Thoracic aorta (tissue), 2 donors: ENCODE measurements around the gene C1orf122. TPM values are rescaled to one million over a fixed set of nuclear protein-coding genes. Genes with fewer than 3 reads are reported as not detected.

Experiments
- ATAC-seq: fragments of 150-250 bp; one replicate; pipeline ENCODE4 v1.8.0; 2017; ENCODE audit warnings: low read depth; ENCODE audit not compliant: insufficient number of reproducible peaks, low FRiP score
- DNase-seq: peaks from one replicate; pipeline ENCODE4 v3.0.0-alpha.2; 2020; ENCODE audit warnings: low spot score
- H3K27ac ChIP-seq, 2 donors: fragments of 200-600 bp; sonication (generic); 1 replicate in 1 of 2; 2 replicates in 1 of 2; pipeline ENCODE4 v1.5.1; 2016; ENCODE audit warnings: mild to moderate bottlenecking in 2 of 2, moderate library complexity in 2 of 2
- H3K27me3 ChIP-seq: fragments of 200-600 bp; sonication (generic); replicated peaks from 2 replicates; pipeline ENCODE4 v1.6.0; 2016; ENCODE audit warnings: mild to moderate bottlenecking; ENCODE audit not compliant: insufficient read depth
- H3K36me3 ChIP-seq: fragments of 200-600 bp; sonication (generic); one replicate; pipeline ENCODE4 v1.5.1; 2016
- H3K4me1 ChIP-seq, 2 donors: fragments of 200-600 bp; sonication (generic); 1 replicate in 1 of 2; 2 replicates in 1 of 2; pipeline versions ENCODE4 v1.5.1 to v1.6.0; 2016; ENCODE audit warnings: low read depth in 2 of 2, mild to moderate bottlenecking in 1 of 2; ENCODE audit not compliant: control insufficient read depth in 1 of 2
- H3K4me3 ChIP-seq: fragments of 200-600 bp; sonication (generic); 2 replicates; pipeline ENCODE4 v1.5.1; 2016; ENCODE audit warnings: mild to moderate bottlenecking
- H3K9me3 ChIP-seq: fragments of 200-600 bp; sonication (generic); 2 replicates; pipeline ENCODE4 v1.5.1; 2016
- total RNA-seq, 2 donors: library from RNA; depleted of rRNA; stranded (reverse); fragments of >200 nt; gene quantifications; one replicate each; pipeline versions ENCODE4 v1.1.0 to v1.2.3, GENCODE V29; 2016
- TF ChIP-seq, protein P1 (sequence below): fragments of 200-600 bp; sonication (generic); IDR thresholded peaks from one replicate; pipeline ENCODE4 v1.5.1; 2019; ENCODE audit warnings: antibody characterized with exemption

Gene C1orf122
- total RNA-seq, 2 donors from 2014 or later, result 33.9 to 96.0 TPM

DNA sequence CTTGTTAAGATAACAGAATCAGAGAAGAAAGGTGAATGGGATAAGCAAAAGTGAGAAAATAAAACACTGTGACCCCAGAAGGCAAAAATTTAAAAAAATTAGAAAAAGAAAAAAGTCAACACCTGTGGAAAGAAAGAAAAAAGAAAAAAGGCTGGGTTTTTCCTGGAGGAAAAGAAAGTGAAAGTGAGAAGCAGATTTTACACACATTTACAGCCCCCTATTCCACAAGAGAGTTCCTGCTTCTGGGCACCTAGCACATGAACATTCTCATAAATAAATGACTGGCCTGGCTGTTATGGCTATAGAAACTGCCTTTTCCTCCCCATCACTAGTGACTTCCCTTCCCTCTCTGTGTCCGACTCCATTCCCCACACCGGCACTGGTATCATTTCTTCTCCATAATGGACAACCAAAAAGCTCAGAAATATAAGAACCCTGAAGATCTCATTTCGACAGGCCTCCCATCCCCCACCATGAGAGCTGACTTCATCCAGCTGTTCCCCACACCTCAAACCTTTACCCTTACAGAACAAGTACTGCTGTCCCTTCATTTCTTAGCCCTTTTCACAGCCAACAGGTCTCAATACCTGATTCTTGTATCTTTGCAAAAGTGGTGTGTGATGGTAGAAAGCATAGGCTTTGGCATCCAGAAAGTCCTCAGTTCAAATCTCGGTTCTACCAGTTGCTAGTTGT lies 39.2 kb downstream of the C1orf122 start:
- peaks cover 8 to 13% of the 10 kb centered on the region in 2 donors for H3K4me1 ChIP-seq
- TF ChIP-seq, protein P1, sequence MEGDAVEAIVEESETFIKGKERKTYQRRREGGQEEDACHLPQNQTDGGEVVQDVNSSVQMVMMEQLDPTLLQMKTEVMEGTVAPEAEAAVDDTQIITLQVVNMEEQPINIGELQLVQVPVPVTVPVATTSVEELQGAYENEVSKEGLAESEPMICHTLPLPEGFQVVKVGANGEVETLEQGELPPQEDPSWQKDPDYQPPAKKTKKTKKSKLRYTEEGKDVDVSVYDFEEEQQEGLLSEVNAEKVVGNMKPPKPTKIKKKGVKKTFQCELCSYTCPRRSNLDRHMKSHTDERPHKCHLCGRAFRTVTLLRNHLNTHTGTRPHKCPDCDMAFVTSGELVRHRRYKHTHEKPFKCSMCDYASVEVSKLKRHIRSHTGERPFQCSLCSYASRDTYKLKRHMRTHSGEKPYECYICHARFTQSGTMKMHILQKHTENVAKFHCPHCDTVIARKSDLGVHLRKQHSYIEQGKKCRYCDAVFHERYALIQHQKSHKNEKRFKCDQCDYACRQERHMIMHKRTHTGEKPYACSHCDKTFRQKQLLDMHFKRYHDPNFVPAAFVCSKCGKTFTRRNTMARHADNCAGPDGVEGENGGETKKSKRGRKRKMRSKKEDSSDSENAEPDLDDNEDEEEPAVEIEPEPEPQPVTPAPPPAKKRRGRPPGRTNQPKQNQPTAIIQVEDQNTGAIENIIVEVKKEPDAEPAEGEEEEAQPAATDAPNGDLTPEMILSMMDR, result no peak
- H3K9me3 ChIP-seq, result no peaks in the 10 kb centered on the region
- H3K27me3 ChIP-seq, result no peaks in the 10 kb centered on the region
- H3K36me3 ChIP-seq, result no peaks in the 10 kb centered on the region
- H3K27ac ChIP-seq, result no peak overlapping the region
- no peak for ATAC-seq
- no peak for DNase-seq
- H3K4me3 ChIP-seq, result no peak overlapping the region

DNA sequence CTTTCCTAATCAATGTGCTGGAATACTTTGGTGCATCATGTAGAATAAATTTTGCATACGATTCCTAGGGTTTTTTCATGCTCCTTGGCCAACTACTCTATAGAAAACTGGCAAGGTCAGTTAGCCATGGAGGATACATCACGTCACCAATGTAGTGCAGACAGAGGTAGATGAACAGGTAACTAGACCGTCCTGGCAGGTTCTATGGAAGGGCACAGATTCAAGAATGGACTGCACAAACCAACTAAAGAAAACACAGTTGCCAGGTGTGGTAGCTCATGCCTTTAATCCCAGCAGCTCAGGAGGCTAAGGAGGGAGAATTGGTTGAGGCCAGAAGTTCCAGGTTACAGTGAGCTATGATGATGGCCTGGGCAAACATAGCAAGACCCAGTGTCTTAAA lies 41.9 kb downstream of the C1orf122 start:
- no peak for DNase-seq
- peaks cover 13 to 29% of the 10 kb centered on the region in 2 donors for H3K4me1 ChIP-seq
- H3K36me3 ChIP-seq, result no peaks in the 10 kb centered on the region
- H3K9me3 ChIP-seq, result no peaks in the 10 kb centered on the region
- no peaks in the 10 kb centered on the region for H3K27me3 ChIP-seq
- no peak overlapping the region for H3K27ac ChIP-seq
- H3K4me3 ChIP-seq, result no peak overlapping the region
- ATAC-seq, result no peak
- TF ChIP-seq, protein P1, result no peak

DNA sequence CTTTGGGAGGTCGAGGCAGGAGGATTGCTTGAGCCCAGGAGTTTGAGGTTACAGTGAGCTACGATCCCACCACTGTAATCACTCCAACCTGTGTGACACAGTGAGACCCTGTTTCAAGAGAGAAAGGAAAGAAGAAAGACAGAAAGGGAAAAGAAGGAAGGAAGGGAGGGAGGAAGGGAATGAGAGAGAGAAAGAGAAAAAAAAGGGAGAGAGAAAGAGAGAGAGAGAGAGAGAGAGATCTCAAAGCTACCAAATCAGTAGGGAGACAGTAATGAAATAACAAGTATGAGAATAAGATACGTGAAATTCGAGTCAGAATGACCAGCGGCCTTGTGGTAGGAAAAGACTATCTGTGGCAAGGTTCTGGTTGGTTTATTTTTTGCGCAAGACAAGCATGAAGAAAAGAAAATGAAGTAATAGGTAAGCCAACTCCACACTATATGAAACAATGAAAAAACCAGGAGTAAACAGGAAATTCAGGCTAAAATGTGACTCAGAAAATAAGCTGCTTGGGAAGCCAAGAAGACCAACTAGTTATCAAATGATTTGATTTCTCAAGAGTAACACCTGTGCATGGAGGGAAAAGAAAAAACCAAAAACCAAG lies 42.9 kb downstream of the C1orf122 start:
- H3K4me3 ChIP-seq, result no peak overlapping the region
- H3K4me1 ChIP-seq, result peaks cover 13 to 39% of the 10 kb centered on the region in 2 donors
- H3K27ac ChIP-seq, result no peak overlapping the region
- DNase-seq, result no peak
- no peaks in the 10 kb centered on the region for H3K27me3 ChIP-seq
- no peak for ATAC-seq
- TF ChIP-seq, protein P1, result no peak
- H3K9me3 ChIP-seq, result no peaks in the 10 kb centered on the region
- H3K36me3 ChIP-seq, result no peaks in the 10 kb centered on the region

DNA sequence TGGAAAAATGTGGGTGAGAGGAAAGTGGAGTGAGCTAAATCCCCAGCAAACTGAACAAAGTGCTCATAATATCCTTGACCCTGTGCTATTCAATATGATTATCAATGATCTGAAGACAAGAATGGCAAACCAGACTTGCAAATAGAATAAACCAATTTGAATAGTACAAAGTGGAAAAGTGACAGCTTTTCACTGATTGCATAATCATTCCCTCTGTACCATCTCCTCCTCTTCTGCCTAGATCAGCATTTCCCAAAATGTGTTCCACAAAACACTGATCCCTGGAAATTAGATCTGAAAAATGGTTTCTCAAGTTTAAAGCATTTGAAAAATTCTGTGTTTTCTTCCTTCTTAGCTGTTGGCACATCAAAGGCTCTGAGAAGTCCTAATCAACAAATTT lies 43.7 kb downstream of the C1orf122 start:
- H3K36me3 ChIP-seq, result no peaks in the 10 kb centered on the region
- H3K27ac ChIP-seq, result no peak overlapping the region
- no peaks in the 10 kb centered on the region for H3K27me3 ChIP-seq
- TF ChIP-seq, protein P1, result no peak
- H3K4me1 ChIP-seq, result peaks cover 15 to 47% of the 10 kb centered on the region in 2 donors
- H3K4me3 ChIP-seq, result no peak overlapping the region
- no peak for ATAC-seq
- no peaks in the 10 kb centered on the region for H3K9me3 ChIP-seq
- DNase-seq, result no peak

DNA sequence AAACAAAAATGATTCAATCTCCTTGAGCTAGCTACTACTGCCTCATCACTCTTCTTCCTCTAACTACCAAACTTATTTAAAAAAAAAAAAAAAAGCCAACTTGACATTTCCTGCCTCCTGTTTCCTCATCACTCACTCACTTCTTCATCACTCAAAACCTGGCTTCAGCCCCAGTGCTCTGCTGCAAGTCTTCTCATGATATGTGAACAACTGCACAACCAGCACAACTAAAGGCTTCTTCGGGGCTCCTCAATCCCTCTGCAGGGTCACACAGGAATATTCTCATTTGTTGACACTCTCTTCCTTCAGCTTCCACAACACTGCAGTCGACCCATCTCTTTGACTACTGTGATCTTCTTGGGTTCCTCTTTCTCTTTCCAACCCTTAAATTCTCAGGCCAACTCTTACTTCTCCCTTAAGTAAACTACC lies 44.2 kb downstream of the C1orf122 start:
- TF ChIP-seq, protein P1, result no peak
- no peaks in the 10 kb centered on the region for H3K9me3 ChIP-seq
- no peaks in the 10 kb centered on the region for H3K27me3 ChIP-seq
- ATAC-seq (no peak), DNase-seq (no peak)
- peaks cover 15 to 53% of the 10 kb centered on the region in 2 donors for H3K4me1 ChIP-seq
- no peak overlapping the region for H3K4me3 ChIP-seq
- no peaks in the 10 kb centered on the region for H3K36me3 ChIP-seq
- H3K27ac ChIP-seq, result no peak overlapping the region
